Fibroblast of villous mesenchyme (primary cell): ENCODE data around the gene ARHGAP6. TPM values are rescaled to one million over a fixed set of nuclear protein-coding genes. Genes with fewer than 3 reads are reported as not detected.
A peak's percentile ranks its signal among the peaks of the same experiment; 100 is the strongest.
"Not testable (repeated sequence)": the region's sequence is repeated elsewhere in the genome, so short reads cannot be mapped to it uniquely, and the experiment has no call there.

ENCODE experiments used
- DNase-seq: peaks from one replicate; pipeline ENCODE4 v3.0.0-alpha.2; 2010; ENCODE audit warnings: low read depth
- H3K4me3 ChIP-seq: 2 replicates; pipeline ENCODE4 v1.5.1; 2011; ENCODE audit warnings: low read depth, mild to moderate bottlenecking, low read length
- CTCF ChIP-seq: IDR thresholded peaks from 2 replicates; pipeline ENCODE4 v1.5.1; 2012; ENCODE audit warnings: low read depth, mild to moderate bottlenecking, low read length; ENCODE audit not compliant: insufficient read depth
- total RNA-seq: library from RNA; depleted of rRNA; stranded (reverse); fragments of >200 nt; gene quantifications from 2 replicates; pipeline ENCODE4 v1.2.3, GENCODE V29; 2012

ARHGAP6 gene
- total RNA-seq, 1 donor, result 1.7 TPM

DNA sequence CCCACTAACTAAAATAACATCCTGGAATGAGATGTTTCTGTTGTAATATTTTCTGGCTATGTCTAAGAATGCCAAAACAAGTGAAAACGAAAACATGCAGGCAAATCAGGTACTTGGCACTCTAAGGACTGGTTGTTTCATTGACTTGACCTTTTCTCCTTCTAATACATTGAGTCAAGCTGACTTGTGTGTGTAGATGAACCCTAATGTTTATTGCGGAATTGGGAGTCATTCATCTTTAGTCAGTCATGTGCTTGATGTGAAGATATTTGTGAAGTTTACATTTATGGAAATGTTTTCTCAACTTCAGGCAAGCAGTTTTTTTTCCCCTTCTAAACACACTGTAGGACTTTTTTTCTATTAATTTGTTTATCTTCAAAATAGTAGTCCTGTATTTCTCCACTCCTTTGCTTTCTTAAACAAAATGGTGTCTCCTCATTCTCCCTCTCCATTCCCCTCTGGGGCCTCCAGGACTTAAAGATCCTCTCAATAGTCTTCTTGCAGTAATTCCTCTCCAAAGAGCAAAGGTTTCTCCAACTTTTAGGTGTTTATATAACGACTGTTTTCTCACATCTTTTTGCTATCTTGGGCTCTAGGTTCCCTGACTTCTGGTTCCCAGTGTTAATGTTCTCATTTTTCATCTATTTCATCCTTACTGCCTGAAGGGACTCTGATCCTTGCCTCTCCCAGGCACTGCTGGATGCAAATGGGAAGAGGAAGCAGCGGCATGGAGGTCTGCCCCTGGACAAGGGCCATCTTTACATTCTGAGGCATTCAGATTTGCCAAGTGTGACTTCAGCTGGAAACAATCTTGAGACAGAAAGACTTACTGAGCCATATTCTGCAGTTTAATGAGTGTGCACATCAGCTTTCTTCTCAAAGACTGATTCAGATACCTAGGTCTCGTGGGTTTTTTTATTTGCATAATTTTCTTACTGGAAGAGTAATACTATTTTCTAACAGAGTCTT, 166.4 kb downstream of the ARHGAP6 start:
- TF ChIP-seq CTCF, result no peak
- DNase-seq, result peak; percentile 66
- no peak overlapping the region for H3K4me3 ChIP-seq

- not testable (repeated sequence) for H3K4me3 ChIP-seq, DNase-seq
Measured at GRCh38 chrX:11491375-11491774, 174.3 kb downstream of the ARHGAP6 start.

GRCh38 chrX:11484290-11484689, 181.4 kb downstream of the ARHGAP6 start:
- no peak for TF ChIP-seq CTCF
- no peak for DNase-seq
- H3K4me3 ChIP-seq, result no peak overlapping the region

- TF ChIP-seq CTCF, result no peak
- no peak overlapping the region for H3K4me3 ChIP-seq
- DNase-seq, result peak; percentile 6
Measured at GRCh38 chrX:11481035-11481434, 184.7 kb downstream of the ARHGAP6 start.

DNA sequence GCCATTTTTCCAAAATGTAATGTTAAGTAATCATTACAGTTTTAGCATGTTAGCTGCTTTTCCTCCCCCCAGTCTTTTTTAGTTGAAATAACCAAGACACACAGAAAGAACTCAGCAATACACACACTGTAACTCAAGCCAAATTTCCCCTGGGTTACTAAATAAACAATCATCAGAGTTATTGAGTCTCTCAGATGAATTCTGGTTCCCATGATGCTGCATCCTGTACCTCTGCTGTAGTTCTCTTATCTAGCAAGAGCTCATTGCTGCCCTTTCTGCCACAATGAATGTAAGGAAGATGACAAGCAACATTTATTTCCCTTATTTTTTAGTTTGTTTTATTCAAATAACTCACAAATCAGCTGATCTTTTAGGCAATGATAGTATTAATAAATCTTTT, 185.1 kb downstream of the ARHGAP6 start:
- no peak for DNase-seq
- TF ChIP-seq CTCF, result no peak
- no peak overlapping the region for H3K4me3 ChIP-seq

GRCh38 chrX:11478911-11479310, 186.8 kb downstream of the ARHGAP6 start:
- no peak for TF ChIP-seq CTCF

DNA sequence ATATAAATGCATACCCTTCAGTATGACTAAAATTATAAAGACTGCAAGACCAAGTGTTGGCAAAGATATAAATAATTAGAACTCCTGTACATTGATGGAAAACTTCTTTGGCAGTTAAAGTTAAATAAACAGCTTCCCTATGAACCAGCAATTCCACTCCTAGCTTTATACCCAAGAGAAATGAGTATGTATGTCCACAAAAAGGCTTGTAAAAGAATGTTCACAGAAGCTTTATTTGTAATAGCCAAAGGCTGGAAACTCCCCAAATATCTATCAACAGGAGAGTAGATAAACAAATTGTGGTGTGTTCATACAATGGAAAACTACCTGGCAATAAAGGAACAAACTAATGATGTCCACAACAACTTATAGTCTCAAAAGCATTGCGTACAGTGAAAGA, 187.7 kb downstream of the ARHGAP6 start:
- DNase-seq, result peak; percentile 9
- H3K4me3 ChIP-seq, result no peak overlapping the region
- TF ChIP-seq CTCF, result no peak

More at GRCh38 chrX:11478911-11479310, 186.8 kb downstream of the ARHGAP6 start:
- DNase-seq, result no peak
- no peak overlapping the region for H3K4me3 ChIP-seq
